HepG2 (cell line): ENCODE results near the gene ACTRT2. TPM values are rescaled to one million over a fixed set of nuclear protein-coding genes. Genes with fewer than 3 reads are reported as not detected.

Source experiments
- ATAC-seq: fragments of 200-7000 bp; cut with Tn5 transposase; 3 replicates; pipeline ENCODE4 v1.9.1; 2020; ENCODE audit warnings: mild to moderate bottlenecking, moderate library complexity
- BruUV-seq: library from RNA; stranded (reverse); fragments of 400-500 nt; replicated peaks from 2 replicates; lab custom pipeline; 2021; lab: Mats Ljungman, UMichigan
- CTCF ChIA-PET: fragments of 300-600 bp; formaldehyde crosslinking; extraction: SDS; loops from one replicate; lab custom pipeline; 2021; ENCODE audit warnings: low total read pairs, inconsistent platforms, low intra/inter-chr PET ratio; lab: Yijun Ruan, JAX
- POLR2A ChIA-PET: fragments of 350-600 bp; sonication (Branson Sonifier 250); formaldehyde crosslinking; loops from one replicate; lab custom pipeline; 2020; ENCODE audit warnings: antibody characterized with exemption, inconsistent platforms; lab: Yijun Ruan, JAX
- DNase-seq: peaks from one replicate; pipeline ENCODE4 v3.0.0-alpha.2; 2015; ENCODE audit warnings: low spot score
- FAIRE-seq: peaks from 3 replicates; lab custom pipeline; 2011; peaks lifted over from hg19 to GRCh38; lab: Jason Lieb, UNC
- H2AFZ ChIP-seq: one replicate; pipeline ENCODE4 v1.6.1; 2011; ENCODE audit warnings: low read length, inconsistent platforms
- H3K27ac ChIP-seq: fragments of 300-600 bp; 3 replicates; pipeline ENCODE4 v1.8.0; 2011; ENCODE audit warnings: mixed run types, mild to moderate bottlenecking, mixed read lengths, low read length, inconsistent platforms; ENCODE audit not compliant: insufficient read depth; ENCODE audit errors: extremely low read length
- H3K27me3 ChIP-seq, 2 experiments: fragments of 200-600 bp in 1 of 2; 2 replicates in 1 of 2; 3 replicates in 1 of 2; pipeline versions ENCODE4 v1.6.0 to v1.8.0; 2011; ENCODE audit warnings: low read length in 2 of 2, mild to moderate bottlenecking in 2 of 2, moderate library complexity in 2 of 2, inconsistent platforms in 1 of 2; ENCODE audit not compliant: insufficient read depth in 2 of 2, control insufficient read depth in 1 of 2
- H3K36me3 ChIP-seq, 2 experiments: fragments of 200-600 bp in 1 of 2; replicated peaks in 1 of 2; 2 replicates in 1 of 2; 3 replicates in 1 of 2; pipeline versions ENCODE4 v1.5.1 to v1.8.0; 2011; ENCODE audit warnings: low read length in 2 of 2, inconsistent platforms in 1 of 2; ENCODE audit not compliant: insufficient read depth in 2 of 2, control insufficient read depth in 1 of 2
- H3K4me1 ChIP-seq: 2 replicates; pipeline ENCODE4 v1.5.1; 2012; ENCODE audit warnings: low read length, inconsistent platforms; ENCODE audit not compliant: insufficient read depth
- H3K4me2 ChIP-seq: 2 replicates; pipeline ENCODE4 v1.6.0; 2011; ENCODE audit warnings: low read depth, low read length, inconsistent platforms
- H3K4me3 ChIP-seq, 3 experiments: fragments of 200-600 bp in 1 of 3; sonication (generic), shearing (Covaris generic) in 1 of 3; replicated peaks in 1 of 3; 2 replicates each; pipeline ENCODE4 v1.5.1; 2011 to 2016; ENCODE audit warnings: low read length in 3 of 3, inconsistent platforms in 2 of 3, low read depth in 2 of 3, mild to moderate bottlenecking in 2 of 3, control low read depth in 1 of 3, mixed read lengths in 1 of 3; ENCODE audit not compliant: insufficient read depth in 1 of 3
- H3K79me2 ChIP-seq: one replicate; pipeline ENCODE4 v1.6.1; 2011; ENCODE audit warnings: low read length, inconsistent platforms; ENCODE audit not compliant: insufficient read depth
- H3K9ac ChIP-seq: 2 replicates; pipeline ENCODE4 v1.6.0; 2011; ENCODE audit warnings: mild to moderate bottlenecking, low read depth, low read length, inconsistent platforms; ENCODE audit not compliant: insufficient read depth
- H3K9me3 ChIP-seq: 2 replicates; pipeline ENCODE4 v1.5.1; 2012; ENCODE audit warnings: mild to moderate bottlenecking, low read length
- H4K20me1 ChIP-seq: 2 replicates; pipeline ENCODE4 v1.6.0; 2011; ENCODE audit warnings: inconsistent platforms, mild to moderate bottlenecking, low read length, moderate library complexity; ENCODE audit not compliant: insufficient read depth
- BHLHE40 ChIP-seq: IDR thresholded peaks from 2 replicates; pipeline ENCODE4 v1.6.1; 2011; ENCODE audit warnings: low read length, improper control_type of control experiment
- IRX3 ChIP-seq: sonication (generic); formaldehyde crosslinking; IDR thresholded peaks from 2 replicates; pipeline ENCODE4 v1.8.1; 2023; ENCODE audit warnings: mild to moderate bottlenecking, low read depth, missing genetic modification reagents, borderline replicate concordance
- JUN ChIP-seq: sonication (generic); formaldehyde crosslinking; IDR thresholded peaks from 2 replicates; pipeline ENCODE4 v1.4.0; 2020; ENCODE audit warnings: mild to moderate bottlenecking, missing genetic modification reagents
- KAT8 ChIP-seq: IDR thresholded peaks from 2 replicates; pipeline ENCODE4 v1.6.1; 2016; ENCODE audit warnings: missing genetic modification reagents, missing compliant biosample characterization
- NCOR1 ChIP-seq: fragments of 200-600 bp; sonication (generic); IDR thresholded peaks from 2 replicates; pipeline ENCODE4 v1.7.0; 2017; ENCODE audit warnings: antibody characterized with exemption, low read length, borderline replicate concordance
- ZNF468 ChIP-seq: sonication (generic); formaldehyde crosslinking; IDR thresholded peaks from 2 replicates; pipeline ENCODE4 v1.8.0; 2022; ENCODE audit warnings: mild to moderate bottlenecking, moderate library complexity, missing genetic modification reagents
- ZNF629 ChIP-seq: sonication (generic); formaldehyde crosslinking; conservative IDR thresholded peaks from 2 replicates; pipeline ENCODE4 v1.5.0; 2020; ENCODE audit warnings: missing genetic modification reagents
- WGBS: methylation state at CpG from one replicate; pipeline ENCODE4 v1.1.6; 2017; ENCODE audit warnings: low lambda C conversion rate; 5-methylcytosine and 5-hydroxymethylcytosine counted together
- in situ Hi-C: cut with HindIII; loops from 2 replicates; pipeline ENCODE4 v1.10.0; 2017; ENCODE audit warnings: low pct_unique_long_range_greater_than_20kb; ENCODE audit not compliant: extremely low pct_ligation_motif_present
- intact Hi-C: fragments of 100-400 bp; cut with micrococcal nuclease; formaldehyde crosslinking; loops from one replicate; pipeline ENCODE4 v1.10.0; 2022; ENCODE audit not compliant: unreplicated experiment
- polyA plus RNA-seq, 8 experiments: library from polyadenylated mRNA; depleted of rRNA in 3 of 8; stranded (reverse) in 7 of 8; unstranded in 1 of 8; fragments of >200 nt; fragmentation: Illumina TruSeq in 4 of 8; extraction: Trizol in 4 of 8; gene quantifications; 2 replicates each; pipeline versions ENCODE4 v1.2.1 to v1.2.3, GENCODE V29; 2011 to 2016; ENCODE audit warnings: low read depth in 4 of 8, missing spikeins in 1 of 8, mixed read lengths in 1 of 8; ENCODE audit not compliant: insufficient read depth in 1 of 8
- total RNA-seq, 5 experiments: library from RNA; depleted of rRNA; stranded (reverse); fragments of >200 nt; fragmentation: Illumina TruSeq; extraction: Trizol; gene quantifications; 2 replicates each; pipeline ENCODE4 v1.2.3, GENCODE V29; 2016; ENCODE audit warnings: low read depth in 1 of 5
- TF ChIP-seq, protein P1 (sequence below): IDR thresholded peaks from 2 replicates; pipeline ENCODE4 v1.6.1; 2016; ENCODE audit warnings: control low read depth
- TF ChIP-seq, protein P2 (sequence below): sonication (generic); formaldehyde crosslinking; conservative IDR thresholded peaks from 2 replicates; pipeline ENCODE4 v1.4.0; 2020; ENCODE audit warnings: missing genetic modification reagents

ACTRT2 gene
- total and polyA plus RNA-seq, 2 of the 13 experiments (the other 11 are each of a cell fraction or from before 2014, with no cell fraction given): not detected

DNA sequence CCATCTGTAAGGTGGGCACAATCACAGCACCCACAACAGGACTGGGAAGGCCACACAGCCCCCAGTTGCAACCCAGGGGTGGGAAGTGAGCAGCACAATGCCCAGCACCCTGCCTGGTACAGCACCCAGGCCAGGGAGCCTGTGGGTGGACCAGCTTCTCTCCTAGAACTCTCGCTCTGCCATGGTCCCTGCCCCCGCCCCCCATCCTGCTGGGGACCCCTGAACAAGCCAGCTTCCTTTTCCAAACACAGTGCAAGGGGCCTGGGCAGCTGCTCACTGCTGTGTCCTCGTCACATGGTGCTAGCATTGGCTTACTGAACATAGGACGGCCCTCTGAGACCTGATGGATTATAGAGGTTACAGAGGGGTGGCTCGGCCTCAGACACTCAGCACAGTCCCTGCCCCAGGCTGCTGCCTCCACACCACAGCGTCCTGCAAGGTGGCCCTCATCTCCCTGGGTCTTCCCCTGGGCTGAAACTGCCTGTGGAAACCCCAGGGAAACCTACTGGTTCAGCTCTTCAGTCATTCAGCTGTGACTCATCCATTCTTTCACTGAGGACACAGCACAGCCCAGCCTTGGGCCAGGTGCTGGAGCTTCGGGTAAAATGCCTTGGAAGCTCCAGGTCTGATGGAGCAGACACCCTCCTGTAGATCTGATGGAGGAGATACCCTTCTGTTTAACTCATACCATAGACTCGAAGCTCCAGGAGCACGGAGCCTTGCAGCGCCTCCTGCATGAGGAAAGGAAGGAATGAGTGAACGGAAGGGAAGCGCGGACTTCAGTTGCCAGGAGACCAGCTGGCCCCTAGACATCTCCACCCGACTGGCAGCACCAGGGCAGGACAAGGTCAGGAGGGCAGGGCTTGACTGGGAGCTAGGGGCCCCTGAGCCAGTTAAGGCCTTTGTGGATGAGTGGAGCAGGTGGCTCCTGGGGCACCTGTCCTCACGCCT, 39.6 kb downstream of the ACTRT2 start:
- no peak for FAIRE-seq
- TF ChIP-seq JUN (CRISPR knock-in tag) (no peak), ZNF629 (CRISPR knock-in tag) (0 out of 2 replicates have a peak, but pooled peaks have one; percentile 15)
- ATAC-seq: peak; percentile 25
- no peak for DNase-seq
- H3K4me2 ChIP-seq: no peak overlapping the region
- intact Hi-C loops: no loop called here
- H3K79me2 ChIP-seq: no peaks in the 10 kb centered on the region
- no peaks in the 10 kb centered on the region for H3K36me3 ChIP-seq
- 33% methylated on average over 10 of the region's 15 CpGs for WGBS
- ChIA-PET CTCF (no interaction called here), POLR2A (no interaction called here)
- no peaks in the 10 kb centered on the region for H4K20me1 ChIP-seq
- no TSS peak for BruUV-seq
- peaks cover 10 to 64% of the 10 kb centered on the region in 2 experiments; a peak in 4 of 5 replicates for H3K27me3 ChIP-seq
- H3K9me3 ChIP-seq: no peaks in the 10 kb centered on the region
- H3K9ac ChIP-seq: no peak overlapping the region
- H2AFZ ChIP-seq: no peak overlapping the region
- in situ Hi-C loops: loop anchor here (25.0 kb wide), 1 partner anchor 226 kb away; no protein-coding TSS in a partner anchor
- H3K4me1 ChIP-seq: peaks cover 11% of the 10 kb centered on the region; the same call in 1 of the 2 replicates
- H3K4me3 ChIP-seq: no peak overlapping the region
- H3K27ac ChIP-seq: no peak overlapping the region

DNA sequence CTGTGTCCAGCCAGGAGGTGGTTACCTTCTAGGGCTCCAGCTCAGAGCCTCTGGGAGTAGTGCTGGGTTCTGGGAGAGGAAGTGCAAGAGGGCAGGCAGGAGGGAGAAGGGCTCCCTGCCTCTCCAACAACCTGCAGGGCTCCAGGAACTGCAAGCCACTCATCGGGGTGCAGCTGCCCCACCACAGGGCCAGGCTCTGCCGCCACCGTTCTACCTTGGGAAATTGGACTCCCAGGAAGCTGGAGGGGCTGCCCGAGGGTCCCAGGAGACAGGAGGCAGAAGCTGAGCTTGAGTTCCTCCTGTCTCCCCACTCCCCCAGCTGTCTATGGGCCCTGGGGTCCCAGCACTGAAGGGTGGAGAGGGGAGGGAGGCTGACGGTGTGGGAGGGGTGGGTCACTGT, 40.3 kb downstream of the ACTRT2 start:
- DNase-seq (no peak), FAIRE-seq (no peak)
- intact Hi-C loops (no loop called here), in situ Hi-C loops (loop anchor here (25.0 kb wide), 1 partner anchor 226 kb away; no protein-coding TSS in a partner anchor)
- Histone ChIP-seq H3K4me1 (peaks cover 18% of the 10 kb centered on the region), H3K9me3 (no peaks in the 10 kb centered on the region), H4K20me1 (no peaks in the 10 kb centered on the region), H3K27ac (no peak overlapping the region)
- CTCF ChIA-PET: no interaction called here
- no TSS peak for BruUV-seq
- TF ChIP-seq KAT8 (CRISPR knock-in tag) (no peak), BHLHE40 (no peak), ZNF468 (no peak), IRX3 (CRISPR knock-in tag) (no peak), NCOR1 (no peak)
- TF ChIP-seq, protein P1, sequence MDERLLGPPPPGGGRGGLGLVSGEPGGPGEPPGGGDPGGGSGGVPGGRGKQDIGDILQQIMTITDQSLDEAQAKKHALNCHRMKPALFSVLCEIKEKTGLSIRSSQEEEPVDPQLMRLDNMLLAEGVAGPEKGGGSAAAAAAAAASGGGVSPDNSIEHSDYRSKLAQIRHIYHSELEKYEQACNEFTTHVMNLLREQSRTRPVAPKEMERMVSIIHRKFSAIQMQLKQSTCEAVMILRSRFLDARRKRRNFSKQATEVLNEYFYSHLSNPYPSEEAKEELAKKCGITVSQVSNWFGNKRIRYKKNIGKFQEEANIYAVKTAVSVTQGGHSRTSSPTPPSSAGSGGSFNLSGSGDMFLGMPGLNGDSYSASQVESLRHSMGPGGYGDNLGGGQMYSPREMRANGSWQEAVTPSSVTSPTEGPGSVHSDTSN: no peak
- TF ChIP-seq, protein P2, sequence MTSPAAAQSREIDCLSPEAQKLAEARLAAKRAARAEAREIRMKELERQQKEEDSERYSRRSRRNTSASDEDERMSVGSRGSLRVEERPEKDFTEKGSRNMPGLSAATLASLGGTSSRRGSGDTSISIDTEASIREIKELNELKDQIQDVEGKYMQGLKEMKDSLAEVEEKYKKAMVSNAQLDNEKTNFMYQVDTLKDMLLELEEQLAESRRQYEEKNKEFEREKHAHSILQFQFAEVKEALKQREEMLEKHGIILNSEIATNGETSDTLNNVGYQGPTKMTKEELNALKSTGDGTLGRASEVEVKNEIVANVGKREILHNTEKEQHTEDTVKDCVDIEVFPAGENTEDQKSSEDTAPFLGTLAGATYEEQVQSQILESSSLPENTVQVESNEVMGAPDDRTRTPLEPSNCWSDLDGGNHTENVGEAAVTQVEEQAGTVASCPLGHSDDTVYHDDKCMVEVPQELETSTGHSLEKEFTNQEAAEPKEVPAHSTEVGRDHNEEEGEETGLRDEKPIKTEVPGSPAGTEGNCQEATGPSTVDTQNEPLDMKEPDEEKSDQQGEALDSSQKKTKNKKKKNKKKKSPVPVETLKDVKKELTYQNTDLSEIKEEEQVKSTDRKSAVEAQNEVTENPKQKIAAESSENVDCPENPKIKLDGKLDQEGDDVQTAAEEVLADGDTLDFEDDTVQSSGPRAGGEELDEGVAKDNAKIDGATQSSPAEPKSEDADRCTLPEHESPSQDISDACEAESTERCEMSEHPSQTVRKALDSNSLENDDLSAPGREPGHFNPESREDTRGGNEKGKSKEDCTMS: no peak
- TF ChIP-seq, all 625 proteins: peak for 0
- Histone ChIP-seq H3K79me2 (no peaks in the 10 kb centered on the region), H3K4me2 (no peak overlapping the region), H3K27me3 (peaks cover 10 to 61% of the 10 kb centered on the region in 2 experiments; a peak in 4 of 5 replicates), H3K36me3 (no peaks in the 10 kb centered on the region), H2AFZ (no peak overlapping the region), H3K4me3 (no peak overlapping the region), H3K9ac (no peak overlapping the region)
- POLR2A ChIA-PET: no interaction called here
- 8% methylated on average over 2 of the region's 5 CpGs for WGBS
- ATAC-seq: no peak
